ENCODE results near the gene PMVK. TPM values are rescaled to one million over a fixed set of nuclear protein-coding genes. Genes with fewer than 3 reads are reported as not detected.
A peak's percentile ranks its signal among the peaks of the same experiment; 100 is the strongest.

PMVK gene
- total RNA-seq, 1 experiment from 2014 or later = 26.3 TPM

DNA sequence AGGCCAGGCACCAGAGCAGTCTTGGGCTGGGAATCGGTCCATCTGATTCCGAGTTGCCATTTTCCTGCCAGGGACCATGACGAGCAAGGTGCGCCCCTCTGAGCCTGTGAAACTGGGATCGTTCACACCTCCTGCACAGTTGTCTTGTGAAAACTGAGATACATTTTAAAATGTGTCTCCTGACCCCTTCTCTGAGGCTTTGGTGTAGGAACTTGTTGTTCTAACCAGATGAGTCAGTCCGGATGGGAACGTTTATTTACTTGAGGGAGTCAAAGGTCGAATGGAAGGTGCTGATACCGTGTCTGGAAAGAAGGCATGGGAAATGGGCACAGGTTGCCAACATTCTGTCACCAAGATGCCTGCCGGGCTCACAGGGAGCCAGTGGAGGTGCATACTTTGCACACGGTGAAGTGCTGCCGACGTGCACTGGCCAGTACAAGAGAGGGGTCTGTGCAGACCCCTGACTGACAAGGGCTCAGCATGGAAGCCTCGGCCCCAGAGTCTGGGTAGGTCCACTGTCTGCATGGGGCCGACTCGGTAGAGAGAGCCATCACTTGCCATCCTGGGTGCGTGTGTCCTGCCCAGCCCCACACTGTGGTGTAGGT, 59.0 kb downstream of the PMVK start:
- no peak overlapping the region for H3K27ac Mint-ChIP-seq
- no peak overlapping the region for H3K4me2 ChIP-seq (ENCODE audit: insufficient read depth, insufficient read length, low read length)
- H3K79me2 ChIP-seq (ENCODE audit: insufficient read depth, low read length) = no peaks in the 10 kb centered on the region
- no peak overlapping the region for H2AK5ac ChIP-seq (ENCODE audit: insufficient read length, low read length)
- TF ChIP-seq, protein P1, sequence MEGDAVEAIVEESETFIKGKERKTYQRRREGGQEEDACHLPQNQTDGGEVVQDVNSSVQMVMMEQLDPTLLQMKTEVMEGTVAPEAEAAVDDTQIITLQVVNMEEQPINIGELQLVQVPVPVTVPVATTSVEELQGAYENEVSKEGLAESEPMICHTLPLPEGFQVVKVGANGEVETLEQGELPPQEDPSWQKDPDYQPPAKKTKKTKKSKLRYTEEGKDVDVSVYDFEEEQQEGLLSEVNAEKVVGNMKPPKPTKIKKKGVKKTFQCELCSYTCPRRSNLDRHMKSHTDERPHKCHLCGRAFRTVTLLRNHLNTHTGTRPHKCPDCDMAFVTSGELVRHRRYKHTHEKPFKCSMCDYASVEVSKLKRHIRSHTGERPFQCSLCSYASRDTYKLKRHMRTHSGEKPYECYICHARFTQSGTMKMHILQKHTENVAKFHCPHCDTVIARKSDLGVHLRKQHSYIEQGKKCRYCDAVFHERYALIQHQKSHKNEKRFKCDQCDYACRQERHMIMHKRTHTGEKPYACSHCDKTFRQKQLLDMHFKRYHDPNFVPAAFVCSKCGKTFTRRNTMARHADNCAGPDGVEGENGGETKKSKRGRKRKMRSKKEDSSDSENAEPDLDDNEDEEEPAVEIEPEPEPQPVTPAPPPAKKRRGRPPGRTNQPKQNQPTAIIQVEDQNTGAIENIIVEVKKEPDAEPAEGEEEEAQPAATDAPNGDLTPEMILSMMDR (conservative IDR thresholded peaks at IDR 0.05) = no peak
- no peak overlapping the region for H3K27ac ChIP-seq (ENCODE audit: insufficient read length, low read depth, low read length)
- H3K27me3 ChIP-seq (ENCODE audit: insufficient read depth, low read length) = 0 out of 2 replicates have a peak, but pooled peaks cover 2% of the 10 kb centered on the region
- no peak overlapping the region for H4K91ac ChIP-seq (ENCODE audit: insufficient read length, low read depth, low read length)
- H2BK15ac ChIP-seq (ENCODE audit: low read depth, low read length) = no peak overlapping the region
- no peaks in the 10 kb centered on the region for H3K23me2 ChIP-seq (ENCODE audit: insufficient read length, low read depth, low read length, poor library complexity, severe bottlenecking)
- no peak overlapping the region for H2AFZ ChIP-seq (ENCODE audit: low read length)
- no peaks in the 10 kb centered on the region for H3K9me3 ChIP-seq (ENCODE audit: control insufficient read depth, low read depth, low read length)
- no peak overlapping the region for H2BK120ac ChIP-seq (ENCODE audit: low read depth, low read length, poor library complexity, severe bottlenecking)
- peak; percentile 17 for DNase-seq
- H3K14ac ChIP-seq (ENCODE audit: insufficient read depth, low read length) = no peak overlapping the region
- no peak overlapping the region for H3T11ph ChIP-seq (ENCODE audit: low read length)
- H3K36me3 Mint-ChIP-seq (ENCODE audit: insufficient read depth in 1 of 3, low read depth in 3 of 3) = no peaks in the 10 kb centered on the region
- no peak overlapping the region for H4K8ac ChIP-seq (replicated peaks; ENCODE audit: insufficient read length, low read depth, low read length)
- no peak overlapping the region for H2BK5ac ChIP-seq (ENCODE audit: insufficient read length, low read length)
- H4K20me1 ChIP-seq (ENCODE audit: control insufficient read depth, insufficient read depth, insufficient read length) = no peaks in the 10 kb centered on the region
- no peak overlapping the region for H2BK20ac ChIP-seq (ENCODE audit: low read depth, low read length, poor library complexity, severe bottlenecking)
- H4K5ac ChIP-seq (ENCODE audit: insufficient read length, low read depth, low read length) = no peak overlapping the region
- H3K9me3 Mint-ChIP-seq = no peaks in the 10 kb centered on the region; a peak in 1 of 5 replicates
- no peaks in the 10 kb centered on the region; the same call in 1 of the 2 replicates for H3K27me3 Mint-ChIP-seq (ENCODE audit: low read depth)
- WGBS (ENCODE audit: extremely low coverage, insufficient read length, low lambda C conversion rate) = no CpG with 5 or more reads among the region's 17 CpGs
- 0 out of 2 replicates have a peak, but pooled peaks cover 2% of the 10 kb centered on the region for H3K4me1 ChIP-seq (ENCODE audit: insufficient read depth, low read length)
- H3K56ac ChIP-seq (ENCODE audit: insufficient read length, low read depth, low read length) = no peak overlapping the region
- peak overlapping the region in 1 of 2 experiments; percentile 52; a peak in 3 of 5 replicates for H3K4me3 Mint-ChIP-seq
- no peak overlapping the region for H2BK12ac ChIP-seq (ENCODE audit: insufficient read length, low read depth, low read length)
- H3K23ac ChIP-seq (ENCODE audit: insufficient read length, low read depth, low read length) = no peak overlapping the region
- peaks cover 3 to 8% of the 10 kb centered on the region in 2 experiments for H3K4me1 Mint-ChIP-seq
- no peak overlapping the region for H3K9ac ChIP-seq (ENCODE audit: extremely low read depth, insufficient read length, low read length)
- no peak overlapping the region for H3K4ac ChIP-seq (ENCODE audit: low read depth, low read length)
- H3K79me1 ChIP-seq (ENCODE audit: insufficient read depth, low read depth, low read length, poor library complexity, severe bottlenecking) = no peaks in the 10 kb centered on the region
- H3K18ac ChIP-seq (ENCODE audit: insufficient read length, low read depth, low read length) = no peak overlapping the region

Data from H9 (cell line).